Common myeloid progenitor, CD34-positive (primary cell): ENCODE measurements around the gene TMEM163.

Experiments used
- CTCF ChIA-PET: fragments of 350-600 bp; sonication (Branson Sonifier 250); formaldehyde crosslinking; loops from one replicate; lab custom pipeline; 2021; ENCODE audit warnings: antibody characterized with exemption; lab: Charles Lee
- POLR2A ChIA-PET: fragments of 350-600 bp; sonication (Branson Sonifier 250); formaldehyde crosslinking; loops from one replicate; lab custom pipeline; 2021; ENCODE audit warnings: antibody characterized with exemption; lab: Charles Lee
- DNase-seq, 3 donors: peaks; one replicate each; pipeline versions ENCODE4 v3.0.0 to v3.0.0-alpha.2; 2013
- H3K27ac ChIP-seq, 2 experiments: 1 replicate in 1 of 2; 2 replicates in 1 of 2; pipeline ENCODE4 v1.7.0; 2013; ENCODE audit warnings: inconsistent platforms in 2 of 2, low read length in 2 of 2, mild to moderate bottlenecking in 2 of 2, low read depth in 1 of 2, moderate library complexity in 1 of 2; ENCODE audit not compliant: severe bottlenecking in 2 of 2, insufficient read depth in 1 of 2, poor library complexity in 1 of 2
- H3K27me3 ChIP-seq, 5 experiments: replicated peaks in 2 of 5; 1 replicate in 3 of 5; 2 replicates in 2 of 5; pipeline versions ENCODE4 v1.6.1 to v1.7.0; 2013; ENCODE audit warnings: low read length in 4 of 5, mild to moderate bottlenecking in 2 of 5, moderate library complexity in 2 of 5, inconsistent platforms in 1 of 5; ENCODE audit not compliant: insufficient read depth in 5 of 5, control insufficient read depth in 4 of 5
- H3K36me3 ChIP-seq, 4 experiments: 1 replicate in 2 of 4; 2 replicates in 2 of 4; pipeline versions ENCODE4 v1.6.1 to v1.7.0; 2013; ENCODE audit warnings: low read length in 3 of 4, control low read depth in 1 of 4, mild to moderate bottlenecking in 1 of 4; ENCODE audit not compliant: control insufficient read depth in 4 of 4, insufficient read depth in 4 of 4
- H3K4me1 ChIP-seq, 4 experiments: 1 replicate in 3 of 4; 2 replicates in 1 of 4; pipeline versions ENCODE4 v1.6.1 to v1.7.1; 2013; ENCODE audit warnings: low read length in 3 of 4, mild to moderate bottlenecking in 3 of 4, control low read depth in 1 of 4, inconsistent platforms in 1 of 4, moderate library complexity in 1 of 4; ENCODE audit not compliant: control insufficient read depth in 4 of 4, insufficient read depth in 4 of 4; ENCODE audit errors: control extremely low read depth in 1 of 4
- H3K4me3 ChIP-seq, 7 experiments: 1 replicate in 4 of 7; 2 replicates in 3 of 7; pipeline versions ENCODE4 v1.5.1 to v1.7.0; 2013; ENCODE audit warnings: mild to moderate bottlenecking in 7 of 7, low read length in 6 of 7, moderate library complexity in 6 of 7, inconsistent platforms in 2 of 7, low read depth in 2 of 7, control low read depth in 1 of 7; ENCODE audit not compliant: insufficient read depth in 4 of 7, control insufficient read depth in 1 of 7; ENCODE audit errors: extremely low read depth in 1 of 7
- H3K9me3 ChIP-seq, 5 experiments: 1 replicate in 4 of 5; 2 replicates in 1 of 5; pipeline versions ENCODE4 v1.6.1 to v1.7.1; 2013; ENCODE audit warnings: low read length in 4 of 5, mild to moderate bottlenecking in 2 of 5, inconsistent platforms in 1 of 5, low read depth in 1 of 5, moderate library complexity in 1 of 5; ENCODE audit not compliant: control insufficient read depth in 4 of 5, insufficient read depth in 2 of 5; ENCODE audit errors: control extremely low read depth in 1 of 5
- WGBS: methylation state at CpG from one replicate; pipeline ENCODE4 v1.1.5; 2013; ENCODE audit not compliant: insufficient coverage; 5-methylcytosine and 5-hydroxymethylcytosine counted together

Gene TMEM163

GRCh38 chr2:134630504-134631159 lies 88.2 kb downstream of the TMEM163 start:
- H3K9me3 ChIP-seq = no peaks in the 10 kb centered on the region
- H3K27me3 ChIP-seq = no peaks in the 10 kb centered on the region
- 86% methylated on average over 1 of the region's 3 CpGs for WGBS
- H3K4me3 ChIP-seq = no peak overlapping the region
- POLR2A ChIA-PET = no interaction called here
- DNase-seq = peak in 2 of 3 donors; percentile 26 to 40
- no peak overlapping the region for H3K27ac ChIP-seq
- CTCF ChIA-PET = interaction anchor here (1.0 kb wide), 1 partner anchor 15 kb away, joined by 3 read pairs; no protein-coding TSS in a partner anchor
- H3K36me3 ChIP-seq = no peaks in the 10 kb centered on the region
- no peaks in the 10 kb centered on the region for H3K4me1 ChIP-seq

GRCh38 chr2:134628453-134628852 lies 90.3 kb downstream of the TMEM163 start:
- H3K36me3 ChIP-seq = peaks cover 0 to 2% (median 0%) of the 10 kb centered on the region in 4 experiments
- H3K4me1 ChIP-seq = no peaks in the 10 kb centered on the region
- 100% methylated on average over 1 of the region's 3 CpGs for WGBS
- CTCF ChIA-PET = no interaction called here
- no peaks in the 10 kb centered on the region for H3K9me3 ChIP-seq
- H3K4me3 ChIP-seq = no peak overlapping the region
- no peak for DNase-seq
- POLR2A ChIA-PET = no interaction called here
- H3K27me3 ChIP-seq = no peaks in the 10 kb centered on the region
- H3K27ac ChIP-seq = no peak overlapping the region

- no peaks in the 10 kb centered on the region for H3K27me3 ChIP-seq
- POLR2A ChIA-PET = no interaction called here
- no peaks in the 10 kb centered on the region for H3K9me3 ChIP-seq
- peaks cover 0 to 2% (median 0%) of the 10 kb centered on the region in 4 experiments for H3K36me3 ChIP-seq
- H3K4me1 ChIP-seq = no peaks in the 10 kb centered on the region
- CTCF ChIA-PET = no interaction called here
- H3K27ac ChIP-seq = no peak overlapping the region
- H3K4me3 ChIP-seq = no peak overlapping the region
- WGBS = 100% methylated on average over 1 of the region's 4 CpGs
- no peak for DNase-seq
These were observed 92.0 kb downstream of the TMEM163 start for GRCh38 chr2:134626781-134627180.

GRCh38 chr2:134625311-134625710 lies 93.5 kb downstream of the TMEM163 start:
- no peaks in the 10 kb centered on the region for H3K27me3 ChIP-seq
- WGBS = 100% methylated on average over 4 of the region's 4 CpGs
- DNase-seq = no peak
- H3K4me3 ChIP-seq = no peak overlapping the region
- CTCF ChIA-PET = no interaction called here
- no peak overlapping the region for H3K27ac ChIP-seq
- no peaks in the 10 kb centered on the region for H3K4me1 ChIP-seq
- H3K36me3 ChIP-seq = peaks cover 0 to 2% (median 0%) of the 10 kb centered on the region in 4 experiments
- POLR2A ChIA-PET = no interaction called here
- H3K9me3 ChIP-seq = no peaks in the 10 kb centered on the region

- Histone ChIP-seq H3K27me3 (no peaks in the 10 kb centered on the region), H3K4me3 (no peak overlapping the region), H3K36me3 (peaks cover 0 to 2% (median 0%) of the 10 kb centered on the region in 4 experiments), H3K4me1 (no peaks in the 10 kb centered on the region), H3K9me3 (peaks cover 0 to 12% (median 3%) of the 10 kb centered on the region in 5 experiments), H3K27ac (no peak overlapping the region)
- peak; percentile 4 to 70 (median 59) for DNase-seq
- 64% methylated on average over 2 of the region's 3 CpGs for WGBS
- ChIA-PET POLR2A (no interaction called here), CTCF (no interaction called here)
These were observed 95.0 kb downstream of the TMEM163 start for GRCh38 chr2:134623796-134624195.

GRCh38 chr2:134623046-134623445 lies 95.8 kb downstream of the TMEM163 start:
- H3K4me3 ChIP-seq = no peak overlapping the region
- ChIA-PET CTCF (no interaction called here), POLR2A (no interaction called here)
- H3K4me1 ChIP-seq = no peaks in the 10 kb centered on the region
- peaks cover 0 to 12% (median 3%) of the 10 kb centered on the region in 5 experiments for H3K9me3 ChIP-seq
- peaks cover 0 to 2% (median 0%) of the 10 kb centered on the region in 4 experiments for H3K36me3 ChIP-seq
- WGBS = 100% methylated on average over 2 of the region's 3 CpGs
- DNase-seq = no peak
- H3K27ac ChIP-seq = no peak overlapping the region
- no peaks in the 10 kb centered on the region for H3K27me3 ChIP-seq

GRCh38 chr2:134621939-134622705 lies 96.7 kb downstream of the TMEM163 start:
- CTCF ChIA-PET = no interaction called here
- 97% methylated on average over 5 of the region's 10 CpGs for whole genome bisulfite sequencing
- POLR2A ChIA-PET = no interaction called here
- H3K4me1 ChIP-seq = no peaks in the 10 kb centered on the region
- H3K27ac ChIP-seq = no peak overlapping the region
- H3K4me3 ChIP-seq = no peak overlapping the region
- no peaks in the 10 kb centered on the region for H3K27me3 ChIP-seq
- no peak for DNase-seq
- H3K9me3 ChIP-seq = peaks cover 3 to 16% (median 3%) of the 10 kb centered on the region in 5 experiments
- peaks cover 0 to 2% (median 0%) of the 10 kb centered on the region in 4 experiments for H3K36me3 ChIP-seq
